Testis (tissue), 2 donors: ENCODE data around the gene TAB3.

Experiments
- POLR2A ChIP-seq: fragments of 450-650 bp; IDR thresholded peaks from one replicate; pipeline ENCODE4 v1.6.1; 2017; ENCODE audit warnings: antibody characterized with exemption, mild to moderate bottlenecking, moderate library complexity
- TF ChIP-seq, protein P1 (sequence below), 3 experiments: fragments of 450-650 bp in 2 of 3; fragments of 200-600 bp in 1 of 3; sonication (generic) in 1 of 3; IDR thresholded peaks; one replicate each; pipeline ENCODE4 v1.5.1; 2016 to 2019; ENCODE audit warnings: antibody characterized with exemption in 3 of 3, mild to moderate bottlenecking in 2 of 3, moderate library complexity in 1 of 3

DNA sequence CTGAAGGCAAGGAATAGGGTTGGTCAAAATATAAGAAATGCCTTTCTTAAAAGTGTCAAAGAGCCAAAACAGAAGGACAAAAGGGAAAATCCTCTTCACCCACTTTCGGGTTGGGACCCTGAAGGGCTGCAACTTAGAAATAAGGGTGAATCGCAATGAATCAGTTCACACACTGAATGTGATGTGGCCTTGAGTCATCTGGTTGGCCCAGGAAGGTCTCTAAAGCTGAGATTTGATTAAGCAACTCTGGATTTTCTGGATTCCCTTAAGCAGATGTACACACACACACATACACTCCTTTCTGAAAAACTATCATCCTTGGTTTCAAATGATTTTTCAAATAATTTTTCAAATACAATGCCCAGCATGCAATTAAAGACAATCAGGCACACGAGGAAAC, 13.1 kb downstream of the TAB3 start:
- TF ChIP-seq, protein P1, sequence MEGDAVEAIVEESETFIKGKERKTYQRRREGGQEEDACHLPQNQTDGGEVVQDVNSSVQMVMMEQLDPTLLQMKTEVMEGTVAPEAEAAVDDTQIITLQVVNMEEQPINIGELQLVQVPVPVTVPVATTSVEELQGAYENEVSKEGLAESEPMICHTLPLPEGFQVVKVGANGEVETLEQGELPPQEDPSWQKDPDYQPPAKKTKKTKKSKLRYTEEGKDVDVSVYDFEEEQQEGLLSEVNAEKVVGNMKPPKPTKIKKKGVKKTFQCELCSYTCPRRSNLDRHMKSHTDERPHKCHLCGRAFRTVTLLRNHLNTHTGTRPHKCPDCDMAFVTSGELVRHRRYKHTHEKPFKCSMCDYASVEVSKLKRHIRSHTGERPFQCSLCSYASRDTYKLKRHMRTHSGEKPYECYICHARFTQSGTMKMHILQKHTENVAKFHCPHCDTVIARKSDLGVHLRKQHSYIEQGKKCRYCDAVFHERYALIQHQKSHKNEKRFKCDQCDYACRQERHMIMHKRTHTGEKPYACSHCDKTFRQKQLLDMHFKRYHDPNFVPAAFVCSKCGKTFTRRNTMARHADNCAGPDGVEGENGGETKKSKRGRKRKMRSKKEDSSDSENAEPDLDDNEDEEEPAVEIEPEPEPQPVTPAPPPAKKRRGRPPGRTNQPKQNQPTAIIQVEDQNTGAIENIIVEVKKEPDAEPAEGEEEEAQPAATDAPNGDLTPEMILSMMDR (IDR thresholded peaks at IDR 0.05), result no peak
- no peak for TF ChIP-seq POLR2A
